ENCODE results near the gene BLOC1S3.

DNA sequence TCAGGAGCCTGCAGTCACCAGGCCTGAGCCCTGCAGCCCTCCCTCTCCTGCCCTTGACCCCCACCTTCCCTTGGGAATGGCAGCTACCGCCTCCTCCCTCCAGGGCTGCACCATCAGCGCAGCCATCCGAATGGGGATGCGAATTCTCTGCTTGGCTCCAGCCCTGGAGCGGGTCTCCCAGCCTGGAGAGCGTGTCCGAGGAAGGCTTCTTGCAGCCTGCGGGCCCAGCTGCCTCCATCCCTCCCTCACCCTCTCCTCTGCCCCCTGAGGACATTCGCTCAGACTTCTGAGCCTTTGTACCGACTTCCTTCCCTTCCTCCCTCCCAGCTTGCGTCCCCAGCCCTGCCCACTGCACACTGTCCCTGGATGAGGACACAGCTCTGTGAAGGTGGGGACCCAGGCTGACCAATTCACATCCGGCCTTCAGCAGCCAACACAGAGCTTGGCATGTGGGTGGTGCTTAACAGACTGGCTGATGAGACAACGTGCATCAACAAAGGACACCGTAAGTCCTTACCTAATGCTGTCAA is 11.8 kb upstream of the BLOC1S3 start:
- TF ChIP-seq, protein P1, sequence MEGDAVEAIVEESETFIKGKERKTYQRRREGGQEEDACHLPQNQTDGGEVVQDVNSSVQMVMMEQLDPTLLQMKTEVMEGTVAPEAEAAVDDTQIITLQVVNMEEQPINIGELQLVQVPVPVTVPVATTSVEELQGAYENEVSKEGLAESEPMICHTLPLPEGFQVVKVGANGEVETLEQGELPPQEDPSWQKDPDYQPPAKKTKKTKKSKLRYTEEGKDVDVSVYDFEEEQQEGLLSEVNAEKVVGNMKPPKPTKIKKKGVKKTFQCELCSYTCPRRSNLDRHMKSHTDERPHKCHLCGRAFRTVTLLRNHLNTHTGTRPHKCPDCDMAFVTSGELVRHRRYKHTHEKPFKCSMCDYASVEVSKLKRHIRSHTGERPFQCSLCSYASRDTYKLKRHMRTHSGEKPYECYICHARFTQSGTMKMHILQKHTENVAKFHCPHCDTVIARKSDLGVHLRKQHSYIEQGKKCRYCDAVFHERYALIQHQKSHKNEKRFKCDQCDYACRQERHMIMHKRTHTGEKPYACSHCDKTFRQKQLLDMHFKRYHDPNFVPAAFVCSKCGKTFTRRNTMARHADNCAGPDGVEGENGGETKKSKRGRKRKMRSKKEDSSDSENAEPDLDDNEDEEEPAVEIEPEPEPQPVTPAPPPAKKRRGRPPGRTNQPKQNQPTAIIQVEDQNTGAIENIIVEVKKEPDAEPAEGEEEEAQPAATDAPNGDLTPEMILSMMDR (IDR thresholded peaks at IDR 0.05; ENCODE audit: low read length) = no peak
- TF ChIP-seq EZH2 (IDR thresholded peaks at IDR 0.05; ENCODE audit: borderline replicate concordance, low read length) = no peak

Data from OCI-LY1 (cell line).